Measurements from ENCODE around the gene LSM14B.

The LSM14B gene

DNA sequence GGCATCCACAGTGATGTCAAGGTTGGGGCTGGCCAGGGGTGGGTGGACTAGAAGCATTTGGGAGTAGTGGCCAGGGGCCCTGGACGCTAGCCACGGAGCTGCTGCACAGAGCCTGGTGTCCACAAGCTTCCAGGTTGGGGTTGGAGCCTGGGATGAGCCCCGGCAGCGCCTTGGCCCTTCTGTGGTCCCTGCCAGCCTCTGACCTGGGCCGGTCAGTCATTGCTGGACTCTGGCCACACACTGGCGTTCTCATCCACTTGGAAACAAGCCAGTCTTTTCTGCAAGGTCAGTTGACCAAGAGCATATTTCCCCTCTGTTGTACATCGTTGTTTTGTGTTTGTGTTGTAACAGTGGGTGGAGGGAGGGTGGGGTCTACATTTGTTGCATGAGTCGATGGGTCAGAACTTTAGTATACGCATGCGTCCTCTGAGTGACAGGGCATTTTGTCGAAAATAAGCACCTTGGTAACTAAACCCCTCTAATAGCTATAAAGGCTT lies 12.5 kb downstream of the LSM14B start:
- H3K27ac ChIP-seq (ENCODE audit: low read depth, low read length, poor library complexity, severe bottlenecking): no peak overlapping the region
- H3K27me3 ChIP-seq (ENCODE audit: insufficient read depth, low read length): no peaks in the 10 kb centered on the region
- no peak overlapping the region for H3K4me2 ChIP-seq (ENCODE audit: low read length)
- H3K9ac ChIP-seq (ENCODE audit: low read length): no peak overlapping the region
- H3K36me3 ChIP-seq (ENCODE audit: insufficient read depth, low read length): peaks cover 99% of the 10 kb centered on the region
- peaks cover 5% of the 10 kb centered on the region for H3K4me1 ChIP-seq (ENCODE audit: insufficient read depth, low read length, severe bottlenecking)
- no peak for TF ChIP-seq EZH2 (IDR thresholded peaks at IDR 0.05; ENCODE audit: borderline replicate concordance, low read length)
- TF ChIP-seq, protein P1, sequence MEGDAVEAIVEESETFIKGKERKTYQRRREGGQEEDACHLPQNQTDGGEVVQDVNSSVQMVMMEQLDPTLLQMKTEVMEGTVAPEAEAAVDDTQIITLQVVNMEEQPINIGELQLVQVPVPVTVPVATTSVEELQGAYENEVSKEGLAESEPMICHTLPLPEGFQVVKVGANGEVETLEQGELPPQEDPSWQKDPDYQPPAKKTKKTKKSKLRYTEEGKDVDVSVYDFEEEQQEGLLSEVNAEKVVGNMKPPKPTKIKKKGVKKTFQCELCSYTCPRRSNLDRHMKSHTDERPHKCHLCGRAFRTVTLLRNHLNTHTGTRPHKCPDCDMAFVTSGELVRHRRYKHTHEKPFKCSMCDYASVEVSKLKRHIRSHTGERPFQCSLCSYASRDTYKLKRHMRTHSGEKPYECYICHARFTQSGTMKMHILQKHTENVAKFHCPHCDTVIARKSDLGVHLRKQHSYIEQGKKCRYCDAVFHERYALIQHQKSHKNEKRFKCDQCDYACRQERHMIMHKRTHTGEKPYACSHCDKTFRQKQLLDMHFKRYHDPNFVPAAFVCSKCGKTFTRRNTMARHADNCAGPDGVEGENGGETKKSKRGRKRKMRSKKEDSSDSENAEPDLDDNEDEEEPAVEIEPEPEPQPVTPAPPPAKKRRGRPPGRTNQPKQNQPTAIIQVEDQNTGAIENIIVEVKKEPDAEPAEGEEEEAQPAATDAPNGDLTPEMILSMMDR (IDR thresholded peaks at IDR 0.05; ENCODE audit: low read length): no peak
- H3K4me3 ChIP-seq (ENCODE audit: low read depth, low read length, poor library complexity, severe bottlenecking): no peak overlapping the region
- no peaks in the 10 kb centered on the region for H3K9me2 ChIP-seq (ENCODE audit: low read depth, low read length)
- H3F3A ChIP-seq (ENCODE audit: insufficient read depth, low read length): peaks cover 6% of the 10 kb centered on the region; the same call in 1 of the 2 replicates
- H3K79me2 ChIP-seq (ENCODE audit: insufficient read depth, low read length): no peaks in the 10 kb centered on the region
- H2AFZ ChIP-seq (ENCODE audit: low read length): no peak overlapping the region
- H4K20me1 ChIP-seq (ENCODE audit: insufficient read depth, low read length): no peaks in the 10 kb centered on the region
- H3K9me3 ChIP-seq (ENCODE audit: low read length): no peaks in the 10 kb centered on the region

DNA sequence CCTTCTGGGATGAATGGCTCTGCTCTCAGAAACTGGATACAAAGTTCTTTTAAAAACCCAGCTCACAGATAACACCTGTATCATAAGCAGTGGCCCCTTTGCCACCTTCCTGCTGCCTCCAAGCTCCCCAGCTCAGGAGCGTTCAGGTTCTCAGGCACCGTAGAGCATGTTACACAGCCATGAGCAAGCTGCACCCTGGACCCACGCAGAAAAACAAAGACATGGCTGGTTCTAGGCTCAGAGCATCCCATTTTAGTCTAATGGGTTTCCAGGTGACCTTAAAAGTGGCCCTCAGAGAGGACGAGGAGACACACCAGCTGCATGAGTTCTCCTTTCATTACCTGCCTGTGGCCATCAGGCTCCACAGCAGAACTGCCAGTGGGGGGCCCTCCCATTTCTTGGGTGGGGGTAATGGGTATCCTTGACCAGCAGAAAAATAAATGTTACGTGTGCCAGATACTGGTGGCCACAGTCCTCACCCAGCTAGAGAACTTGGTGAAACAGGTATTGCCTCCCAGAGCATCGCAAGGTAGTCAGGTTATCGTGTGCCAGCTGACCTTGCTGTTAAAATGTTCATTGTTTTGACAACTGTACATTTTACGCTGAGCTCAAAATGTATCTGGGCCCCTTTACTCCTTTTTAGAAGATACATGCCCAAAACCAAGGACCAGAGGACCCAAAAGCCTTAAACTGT lies 13.4 kb downstream of the LSM14B start:
- Histone ChIP-seq H3K9me3 (ENCODE audit: low read length) (no peaks in the 10 kb centered on the region), H3K27me3 (ENCODE audit: insufficient read depth, low read length) (no peaks in the 10 kb centered on the region), H3K36me3 (ENCODE audit: insufficient read depth, low read length) (peaks cover 99% of the 10 kb centered on the region), H3K9ac (ENCODE audit: low read length) (no peak overlapping the region), H3F3A (ENCODE audit: insufficient read depth, low read length) (peaks cover 6% of the 10 kb centered on the region; the same call in 1 of the 2 replicates), H3K9me2 (ENCODE audit: low read depth, low read length) (no peaks in the 10 kb centered on the region), H3K4me2 (ENCODE audit: low read length) (no peak overlapping the region), H3K4me3 (ENCODE audit: low read depth, low read length, poor library complexity, severe bottlenecking) (no peak overlapping the region), H3K79me2 (ENCODE audit: insufficient read depth, low read length) (peaks cover 9% of the 10 kb centered on the region), H3K27ac (ENCODE audit: low read depth, low read length, poor library complexity, severe bottlenecking) (no peak overlapping the region), H2AFZ (ENCODE audit: low read length) (no peak overlapping the region), H3K4me1 (ENCODE audit: insufficient read depth, low read length, severe bottlenecking) (peaks cover 2% of the 10 kb centered on the region), H4K20me1 (ENCODE audit: insufficient read depth, low read length) (no peaks in the 10 kb centered on the region)
- TF ChIP-seq, protein P1 (IDR thresholded peaks at IDR 0.05; ENCODE audit: low read length): no peak
- TF ChIP-seq EZH2 (IDR thresholded peaks at IDR 0.05; ENCODE audit: borderline replicate concordance, low read length): no peak

DNA sequence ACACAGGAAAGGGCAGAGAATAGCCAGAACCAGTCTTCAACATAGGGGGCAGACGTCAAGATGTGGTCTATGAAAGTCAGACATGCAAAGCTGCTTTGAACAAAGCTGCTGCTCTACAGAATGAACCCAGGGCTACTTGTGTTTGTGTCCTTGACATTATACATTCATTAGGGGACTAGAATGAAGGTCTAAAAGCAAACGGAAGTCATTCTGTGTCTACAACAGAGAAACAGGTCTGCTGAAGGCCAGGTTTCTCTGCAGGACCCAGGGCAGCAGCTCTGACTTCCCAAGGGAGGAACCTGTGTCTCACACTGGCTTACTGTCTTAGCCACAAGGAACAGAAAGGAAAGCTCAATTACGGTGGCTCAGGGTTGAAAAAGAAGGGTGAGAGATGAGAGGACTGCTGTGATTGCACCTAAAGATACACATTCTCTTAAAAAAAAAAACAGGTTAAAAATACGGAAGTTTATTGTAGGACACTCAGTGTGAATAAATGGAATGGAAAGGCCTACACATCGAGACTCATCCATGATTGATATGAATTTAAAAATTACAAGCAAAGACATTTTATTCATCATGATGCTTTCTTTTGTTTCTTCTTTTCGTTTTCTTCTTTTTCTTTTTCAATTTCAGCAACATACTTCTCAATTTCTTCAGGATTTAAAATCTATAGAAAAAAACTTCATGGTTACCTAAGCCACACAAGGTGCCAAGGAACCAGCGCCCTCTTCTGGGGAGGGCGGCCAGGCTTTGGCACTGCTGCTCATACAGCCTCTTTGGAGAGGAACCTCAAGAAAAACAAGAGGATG lies 14.2 kb downstream of the LSM14B start:
- Histone ChIP-seq H3K9me3 (ENCODE audit: low read length) (no peaks in the 10 kb centered on the region), H3K4me2 (ENCODE audit: low read length) (no peak overlapping the region), H2AFZ (ENCODE audit: low read length) (no peak overlapping the region), H4K20me1 (ENCODE audit: insufficient read depth, low read length) (no peaks in the 10 kb centered on the region), H3K79me2 (ENCODE audit: insufficient read depth, low read length) (peaks cover 17% of the 10 kb centered on the region), H3K9me2 (ENCODE audit: low read depth, low read length) (no peaks in the 10 kb centered on the region), H3K4me3 (ENCODE audit: low read depth, low read length, poor library complexity, severe bottlenecking) (no peak overlapping the region), H3K27ac (ENCODE audit: low read depth, low read length, poor library complexity, severe bottlenecking) (no peak overlapping the region), H3F3A (ENCODE audit: insufficient read depth, low read length) (peaks cover 6% of the 10 kb centered on the region; the same call in 1 of the 2 replicates), H3K27me3 (ENCODE audit: insufficient read depth, low read length) (no peaks in the 10 kb centered on the region), H3K9ac (ENCODE audit: low read length) (no peak overlapping the region), H3K36me3 (ENCODE audit: insufficient read depth, low read length) (peaks cover 98% of the 10 kb centered on the region), H3K4me1 (ENCODE audit: insufficient read depth, low read length, severe bottlenecking) (peaks cover 9% of the 10 kb centered on the region)
- TF ChIP-seq, protein P1 (IDR thresholded peaks at IDR 0.05; ENCODE audit: low read length): peak; percentile 96
- no peak for TF ChIP-seq EZH2 (IDR thresholded peaks at IDR 0.05; ENCODE audit: borderline replicate concordance, low read length)

Data from OCI-LY1 (cell line).